GM12878 (cell line): ENCODE measurements around the gene KIF5A. TPM values are rescaled to one million over a fixed set of nuclear protein-coding genes. Genes with fewer than 3 reads are reported as not detected.

Experiments
- ATAC-seq: fragments of 200-7000 bp; cut with Tn5 transposase; 3 replicates; pipeline ENCODE4 v1.9.1; 2020; ENCODE audit warnings: mild to moderate bottlenecking, moderate library complexity
- BruUV-seq: library from RNA; stranded (reverse); fragments of 400-500 nt; replicated peaks from 2 replicates; lab custom pipeline; 2021; lab: Mats Ljungman, UMichigan
- CTCF ChIA-PET: fragments of 300-600 bp; sonication (Branson Sonifier 250); formaldehyde crosslinking; extraction: SDS; loops from one replicate; lab custom pipeline; 2021; ENCODE audit warnings: inconsistent platforms; lab: Yijun Ruan, JAX
- POLR2A ChIA-PET: fragments of 350-600 bp; formaldehyde crosslinking; extraction: SDS; loops from one replicate; lab custom pipeline; 2021; ENCODE audit warnings: inconsistent platforms; lab: Charles Lee
- RAD21 ChIA-PET: fragments of 300-600 bp; sonication (Branson Sonifier 250); formaldehyde crosslinking; loops from one replicate; lab custom pipeline; 2023; ENCODE audit warnings: antibody characterized with exemption; ENCODE audit not compliant: unreplicated experiment; lab: Charles Lee
- SMC1A ChIA-PET: fragments of 300-600 bp; sonication (Branson Sonifier 250); formaldehyde crosslinking; loops from one replicate; lab custom pipeline; 2023; ENCODE audit not compliant: unreplicated experiment, uncharacterized antibody; lab: Charles Lee
- DNase-seq: peaks from one replicate; pipeline ENCODE4 v3.0.0-alpha.2; 2011; ENCODE audit warnings: low read depth, low spot score
- FAIRE-seq: peaks from 3 replicates; lab custom pipeline; 2011; peaks lifted over from hg19 to GRCh38; lab: Jason Lieb, UNC
- H2AFZ ChIP-seq: 2 replicates; pipeline ENCODE4 v1.6.0; 2011; ENCODE audit warnings: low read depth, low read length, control low read depth; ENCODE audit not compliant: control insufficient read depth
- H3K27ac ChIP-seq: 2 replicates; pipeline ENCODE4 v1.5.1; 2011; ENCODE audit warnings: control low read depth; ENCODE audit not compliant: control insufficient read depth, insufficient read depth
- H3K27me3 ChIP-seq, 2 experiments: replicated peaks in 1 of 2; 2 replicates each; pipeline versions ENCODE4 v1.6.0 to v1.6.1; 2011; ENCODE audit warnings: low read length in 1 of 2; ENCODE audit not compliant: control insufficient read depth in 2 of 2, insufficient read depth in 2 of 2
- H3K36me3 ChIP-seq, 2 experiments: 2 replicates each; pipeline ENCODE4 v1.5.1; 2011; ENCODE audit warnings: low read length in 1 of 2; ENCODE audit not compliant: control insufficient read depth in 2 of 2, insufficient read depth in 2 of 2
- H3K4me1 ChIP-seq: 2 replicates; pipeline ENCODE4 v1.6.1; 2011; ENCODE audit warnings: mild to moderate bottlenecking, low read length, moderate library complexity, mixed read lengths; ENCODE audit not compliant: control insufficient read depth, insufficient read depth
- H3K4me2 ChIP-seq: 2 replicates; pipeline ENCODE4 v1.6.0; 2011; ENCODE audit warnings: control low read depth; ENCODE audit not compliant: control insufficient read depth, insufficient read depth
- H3K4me3 ChIP-seq: fragments of 200-600 bp; sonication (generic); 2 replicates; pipeline ENCODE4 v1.5.1; 2016
- H3K79me2 ChIP-seq: 2 replicates; pipeline ENCODE4 v1.6.0; 2011; ENCODE audit warnings: low read length; ENCODE audit not compliant: control insufficient read depth, insufficient read depth
- H3K9ac ChIP-seq: 2 replicates; pipeline ENCODE4 v1.8.0; 2011; ENCODE audit warnings: low read length, control low read depth, mixed read lengths; ENCODE audit not compliant: control insufficient read depth, insufficient read depth
- H3K9me3 ChIP-seq: replicated peaks from 3 replicates; pipeline ENCODE4 v1.5.1; 2011; ENCODE audit warnings: mild to moderate bottlenecking, low read length; ENCODE audit not compliant: control insufficient read depth, insufficient read depth
- H4K20me1 ChIP-seq: 2 replicates; pipeline ENCODE4 v1.6.0; 2011; ENCODE audit not compliant: control insufficient read depth, insufficient read depth
- SPI1 ChIP-seq: IDR thresholded peaks from 2 replicates; pipeline ENCODE4 v1.6.1; 2011; ENCODE audit warnings: low read depth, mild to moderate bottlenecking, low read length, moderate library complexity, borderline replicate concordance; ENCODE audit not compliant: insufficient read depth
- WGBS: methylation state at CpG from one replicate; pipeline ENCODE4 v1.1.6; 2016; ENCODE audit warnings: low lambda C conversion rate; ENCODE audit not compliant: insufficient replicate concordance, insufficient coverage; ENCODE audit errors: missing lambda C conversion rate; 5-methylcytosine and 5-hydroxymethylcytosine counted together
- in situ Hi-C: fragments of 300-500 bp; cut with MboI; formaldehyde crosslinking; loops from 9 replicates; pipeline ENCODE4 v1.14.3; 2018; ENCODE audit warnings: mixed read lengths
- intact Hi-C: fragments of 100-400 bp; cut with micrococcal nuclease; formaldehyde crosslinking; loops from one replicate; pipeline ENCODE4 v1.14.2; 2022; ENCODE audit not compliant: unreplicated experiment
- polyA plus RNA-seq, 11 experiments: library from polyadenylated mRNA; depleted of rRNA in 4 of 11; unstranded in 6 of 11; stranded (reverse) in 5 of 11; fragments of >200 nt; fragmentation: Nextera tagmentation in 4 of 11; fragmentation: Illumina TruSeq in 1 of 11; extraction: Ambion mirVana in 4 of 11; extraction: Trizol in 1 of 11; gene quantifications; 1 replicate in 1 of 11; 2 replicates in 10 of 11; pipeline versions ENCODE4 v1.2.1 to v1.2.3, GENCODE V29; 2011 to 2016; ENCODE audit warnings: inconsistent platforms in 2 of 11, missing spikeins in 2 of 11, low read depth in 1 of 11
- total RNA-seq, 4 experiments: library from RNA; depleted of rRNA in 3 of 4; stranded (reverse); fragments of >200 nt in 3 of 4; fragmentation: Illumina TruSeq in 1 of 4; extraction: Trizol in 1 of 4; gene quantifications; 2 replicates each; pipeline versions ENCODE4 v1.2.1 to v1.2.3, GENCODE V29; 2013 to 2021
- TF ChIP-seq, protein P1 (sequence below), 3 experiments: IDR thresholded peaks in 2 of 3; conservative IDR thresholded peaks in 1 of 3; 2 replicates each; pipeline ENCODE4 v1.5.1; 2011; ENCODE audit warnings: low read depth in 3 of 3, low read length in 3 of 3, mild to moderate bottlenecking in 3 of 3, control low read depth in 2 of 3, moderate library complexity in 2 of 3, inconsistent platforms in 1 of 3, mixed read lengths in 1 of 3; ENCODE audit not compliant: control insufficient read depth in 2 of 3, insufficient read depth in 1 of 3; ENCODE audit errors: extremely low read depth in 1 of 3

Gene KIF5A
- total and polyA plus RNA-seq, 10 of the 15 experiments (the other 5 are each of a cell fraction or from before 2014, with no cell fraction given) = 0.35 to 2.9 (median 0.97) TPM

DNA sequence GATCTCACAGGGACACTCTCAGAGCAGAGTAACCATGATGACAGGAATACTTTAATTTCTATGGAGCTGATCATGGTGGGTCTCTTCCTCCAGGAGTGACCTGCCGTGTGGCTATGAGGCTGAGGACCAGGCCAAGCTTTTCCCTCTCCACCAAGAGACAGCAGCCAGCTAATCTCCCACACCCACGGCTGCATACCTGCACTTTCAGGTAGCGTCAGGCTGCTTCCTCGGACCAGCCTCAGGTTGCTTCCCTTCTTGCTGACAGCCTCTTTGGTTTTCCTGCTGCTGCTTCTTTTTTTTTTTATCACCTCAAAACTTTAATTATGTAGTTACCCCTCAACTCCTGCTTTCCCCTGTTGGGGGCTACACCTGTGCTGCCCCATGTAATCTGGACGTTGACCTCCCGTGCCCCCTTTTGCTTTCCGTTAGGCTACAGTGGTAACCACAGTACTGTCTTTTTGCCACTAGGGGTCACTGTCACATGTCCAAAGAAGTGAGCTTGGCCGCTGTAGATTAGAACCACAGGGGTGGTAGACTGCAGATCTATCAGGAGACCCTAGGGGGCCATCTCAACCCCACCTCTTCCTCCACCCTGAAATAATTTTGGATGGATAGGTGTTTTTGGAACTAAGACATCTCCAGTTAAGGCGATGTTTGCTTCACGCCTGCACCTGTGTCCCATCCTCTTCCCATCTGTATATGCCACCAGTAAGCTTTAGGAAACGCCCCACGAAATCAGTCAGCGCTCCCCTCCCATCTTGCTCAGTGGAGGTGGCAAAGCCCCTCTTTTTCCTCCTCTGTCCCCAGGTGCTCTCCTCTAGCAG, 33.4 kb downstream of the KIF5A start (continued):
- TF ChIP-seq, protein P1, sequence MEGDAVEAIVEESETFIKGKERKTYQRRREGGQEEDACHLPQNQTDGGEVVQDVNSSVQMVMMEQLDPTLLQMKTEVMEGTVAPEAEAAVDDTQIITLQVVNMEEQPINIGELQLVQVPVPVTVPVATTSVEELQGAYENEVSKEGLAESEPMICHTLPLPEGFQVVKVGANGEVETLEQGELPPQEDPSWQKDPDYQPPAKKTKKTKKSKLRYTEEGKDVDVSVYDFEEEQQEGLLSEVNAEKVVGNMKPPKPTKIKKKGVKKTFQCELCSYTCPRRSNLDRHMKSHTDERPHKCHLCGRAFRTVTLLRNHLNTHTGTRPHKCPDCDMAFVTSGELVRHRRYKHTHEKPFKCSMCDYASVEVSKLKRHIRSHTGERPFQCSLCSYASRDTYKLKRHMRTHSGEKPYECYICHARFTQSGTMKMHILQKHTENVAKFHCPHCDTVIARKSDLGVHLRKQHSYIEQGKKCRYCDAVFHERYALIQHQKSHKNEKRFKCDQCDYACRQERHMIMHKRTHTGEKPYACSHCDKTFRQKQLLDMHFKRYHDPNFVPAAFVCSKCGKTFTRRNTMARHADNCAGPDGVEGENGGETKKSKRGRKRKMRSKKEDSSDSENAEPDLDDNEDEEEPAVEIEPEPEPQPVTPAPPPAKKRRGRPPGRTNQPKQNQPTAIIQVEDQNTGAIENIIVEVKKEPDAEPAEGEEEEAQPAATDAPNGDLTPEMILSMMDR (IDR thresholded peaks at IDR 0.05 in 2 of 3, conservative IDR thresholded peaks at IDR 0.05 in 1 of 3; ENCODE audit: control insufficient read depth in 2 of 3, extremely low read depth in 1 of 3, insufficient read depth in 1 of 3, low read depth in 3 of 3, low read length in 3 of 3) = peak; percentile 91 to 98 (median 97)
- TF ChIP-seq, all 136 proteins: peak for 13

DNA sequence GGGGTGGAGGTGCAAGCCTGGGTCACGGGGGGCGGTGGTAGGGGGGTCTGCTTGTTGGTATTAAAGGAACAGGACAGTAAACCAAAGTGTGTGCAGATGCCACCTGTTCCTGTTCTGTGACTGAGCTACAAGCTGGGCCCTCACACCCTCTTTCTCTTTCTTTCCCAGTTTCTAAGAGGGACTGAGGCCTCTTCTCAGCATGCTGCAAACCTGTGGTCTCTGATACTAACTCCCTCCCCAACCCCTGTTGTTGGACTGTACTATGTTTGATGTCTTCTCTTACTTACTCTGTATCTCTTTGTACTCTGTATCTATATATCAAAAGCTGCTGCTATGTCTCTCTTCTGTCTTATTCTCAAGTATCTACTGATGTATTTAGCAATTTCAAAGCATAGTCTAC, 34.2 kb downstream of the KIF5A start:
- SMC1A ChIA-PET = interaction anchor here (0.9 to 4.2 kb wide), 10 partner anchors 9 to 320 kb away, joined by 3 to 16 read pairs (median 6); partner anchors contain the start of gene TSPAN31
- Histone ChIP-seq H3K4me1 (no peaks in the 10 kb centered on the region), H3K27me3 (no peaks in the 10 kb centered on the region; a peak in 1 of 4 replicates), H3K79me2 (no peaks in the 10 kb centered on the region), H3K4me2 (no peak overlapping the region), H4K20me1 (no peaks in the 10 kb centered on the region), H3K36me3 (no peaks in the 10 kb centered on the region), H3K9me3 (no peaks in the 10 kb centered on the region), H3K9ac (no peak overlapping the region), H3K27ac (no peak overlapping the region), H3K4me3 (no peak overlapping the region), H2AFZ (no peak overlapping the region)
- no peak for FAIRE-seq
- intact Hi-C loops (loop anchor here (10.0 kb wide), 1 partner anchor 321 kb away; no protein-coding TSS in a partner anchor), in situ Hi-C loops (no loop called here)
- no peak for TF ChIP-seq SPI1
- CTCF ChIA-PET = interaction anchor here (0.8 to 7.8 kb wide), 26 partner anchors 8 to 257 kb away, joined by 3 to 119 read pairs (median 8); partner anchors contain the start of genes B4GALNT1, GLI1 and PIP4K2C
- 75% methylated on average over 2 of the region's 2 CpGs for WGBS
- no peak for ATAC-seq
- POLR2A ChIA-PET = interaction anchor here (1.3 to 1.5 kb wide), 2 partner anchors 9 to 125 kb away, joined by 3 to 5 read pairs; no protein-coding TSS in a partner anchor
- RAD21 ChIA-PET = interaction anchor here (0.6 to 5.3 kb wide), 9 partner anchors 30 to 160 kb away, joined by 3 to 28 read pairs (median 5); partner anchors contain the start of genes OS9 and TSPAN31
- no peak for DNase-seq
- no TSS peak for BruUV-seq
